CD14-positive monocyte (primary cell): ENCODE data around the gene YTHDC2. TPM values are rescaled to one million over a fixed set of nuclear protein-coding genes. Genes with fewer than 3 reads are reported as not detected.

Source experiments
- DNase-seq, 3 donors: peaks; one replicate each; pipeline ENCODE4 v3.0.0-alpha.2; 2011 to 2022
- H2AFZ ChIP-seq: 2 replicates; pipeline ENCODE4 v1.6.0; 2012; ENCODE audit warnings: mild to moderate bottlenecking, low read depth, low read length, inconsistent platforms; ENCODE audit not compliant: insufficient read depth, poor library complexity, severe bottlenecking
- H3K27ac ChIP-seq, 2 donors: 1 replicate in 1 of 2; 2 replicates in 1 of 2; pipeline ENCODE4 v1.5.1; 2012 to 2013; ENCODE audit warnings: low read length in 2 of 2, control low read depth in 1 of 2, inconsistent platforms in 1 of 2, low read depth in 1 of 2, mild to moderate bottlenecking in 1 of 2
- H3K27me3 ChIP-seq, 2 donors: one replicate each; pipeline versions ENCODE4 v1.6.0 to v1.6.1; 2011 to 2013; ENCODE audit warnings: low read length in 2 of 2; ENCODE audit not compliant: control insufficient read depth in 2 of 2, insufficient read depth in 2 of 2
- H3K36me3 ChIP-seq, 2 donors: replicated peaks in 1 of 2; 1 replicate in 1 of 2; 2 replicates in 1 of 2; pipeline versions ENCODE4 v1.5.1 to v1.6.1; 2012 to 2013; ENCODE audit warnings: low read length in 2 of 2, control low read depth in 1 of 2, inconsistent platforms in 1 of 2, mild to moderate bottlenecking in 1 of 2; ENCODE audit not compliant: insufficient read depth in 2 of 2, control insufficient read depth in 1 of 2
- H3K4me1 ChIP-seq, 2 donors: 1 replicate in 1 of 2; 2 replicates in 1 of 2; pipeline versions ENCODE4 v1.5.1 to v1.6.1; 2012 to 2013; ENCODE audit warnings: low read length in 2 of 2, control low read depth in 1 of 2, inconsistent platforms in 1 of 2, mild to moderate bottlenecking in 1 of 2, moderate library complexity in 1 of 2; ENCODE audit not compliant: insufficient read depth in 2 of 2, control insufficient read depth in 1 of 2
- H3K4me2 ChIP-seq: replicated peaks from 2 replicates; pipeline ENCODE3; 2012; ENCODE audit warnings: low read length, moderate library complexity, mild to moderate bottlenecking; ENCODE audit not compliant: poor library complexity, severe bottlenecking; ENCODE audit errors: extremely low read depth
- H3K4me3 ChIP-seq, 3 experiments: fragments of 200-600 bp in 1 of 3; sonication (generic) in 1 of 3; replicated peaks in 1 of 3; 1 replicate in 2 of 3; 2 replicates in 1 of 3; pipeline ENCODE4 v1.5.1; 2011 to 2013; ENCODE audit warnings: low read length in 3 of 3, mild to moderate bottlenecking in 3 of 3, control low read depth in 2 of 3, low read depth in 2 of 3, inconsistent platforms in 1 of 3, moderate library complexity in 1 of 3
- H3K79me2 ChIP-seq: 2 replicates; pipeline ENCODE4 v1.6.0; 2012; ENCODE audit warnings: mild to moderate bottlenecking, control low read depth, inconsistent platforms, low read length, moderate library complexity; ENCODE audit not compliant: insufficient read depth
- H3K9ac ChIP-seq: 2 replicates; pipeline ENCODE4 v1.6.0; 2017; ENCODE audit warnings: low read length, mild to moderate bottlenecking; ENCODE audit not compliant: insufficient read depth, poor library complexity, severe bottlenecking
- H3K9me3 ChIP-seq, 2 donors: replicated peaks in 1 of 2; 1 replicate in 1 of 2; 2 replicates in 1 of 2; pipeline versions ENCODE4 v1.5.1 to v1.6.1; 2012 to 2013; ENCODE audit warnings: low read length in 2 of 2, control low read depth in 1 of 2; ENCODE audit not compliant: control insufficient read depth in 1 of 2, insufficient read depth in 1 of 2
- H4K20me1 ChIP-seq: 2 replicates; pipeline ENCODE4 v1.6.0; 2012; ENCODE audit warnings: mild to moderate bottlenecking, low read length, control low read depth, moderate library complexity; ENCODE audit not compliant: insufficient read depth
- H3K27ac Mint-ChIP-seq, 7 donors: one replicate each; pipeline ENCODE4 v1.8.0; 2020; ENCODE audit warnings: mild to moderate bottlenecking in 7 of 7, mixed read lengths in 7 of 7, moderate library complexity in 6 of 7, inconsistent platforms in 2 of 7
- H3K27me3 Mint-ChIP-seq, 3 donors: one replicate each; pipeline ENCODE4 v1.8.0; 2021 to 2022; ENCODE audit warnings: low read depth in 3 of 3, mild to moderate bottlenecking in 3 of 3, mixed read lengths in 3 of 3, moderate library complexity in 3 of 3, inconsistent platforms in 1 of 3
- H3K36me3 Mint-ChIP-seq, 2 donors: one replicate each; pipeline ENCODE4 v1.8.0; 2020; ENCODE audit warnings: mixed read lengths in 2 of 2, inconsistent platforms in 1 of 2, mild to moderate bottlenecking in 1 of 2
- H3K4me1 Mint-ChIP-seq: one replicate; pipeline ENCODE4 v1.8.0; 2020; ENCODE audit warnings: mild to moderate bottlenecking, mixed read lengths
- H3K4me3 Mint-ChIP-seq, 2 donors: one replicate each; pipeline ENCODE4 v1.8.0; 2020; ENCODE audit warnings: mild to moderate bottlenecking in 2 of 2, mixed read lengths in 2 of 2, moderate library complexity in 1 of 2
- H3K9me3 Mint-ChIP-seq, 7 donors: one replicate each; pipeline ENCODE4 v1.8.0; 2020 to 2022; ENCODE audit warnings: mixed read lengths in 7 of 7, mild to moderate bottlenecking in 6 of 7, moderate library complexity in 6 of 7, inconsistent platforms in 2 of 7
- CTCF ChIP-seq: fragments of 200-600 bp; IDR thresholded peaks from one replicate; pipeline ENCODE4 v1.8.0; 2022; ENCODE audit warnings: antibody characterized with exemption, mild to moderate bottlenecking
- WGBS: methylation state at CpG from one replicate; pipeline ENCODE4 v1.1.5; 2013; ENCODE audit warnings: missing lambda C conversion rate; ENCODE audit not compliant: insufficient coverage; 5-methylcytosine and 5-hydroxymethylcytosine counted together
- intact Hi-C, 2 donors: fragments of 100-400 bp; cut with micrococcal nuclease; formaldehyde crosslinking; loops; one replicate each; pipeline versions ENCODE4 v1.15.0 to v1.15.1; 2023
- polyA plus RNA-seq, 3 donors: library from polyadenylated mRNA; depleted of rRNA in 1 of 3; unstranded in 2 of 3; stranded (reverse) in 1 of 3; fragments of 300-500 nt in 2 of 3; fragments of >200 nt in 1 of 3; fragmentation: Illumina TruSeq in 2 of 3; gene quantifications; 1 replicate in 2 of 3; 2 replicates in 1 of 3; pipeline ENCODE4 v1.2.3, GENCODE V29; 2012 to 2021

YTHDC2 gene
- polyA plus RNA-seq, 3 donors: 5.8 to 10.3 (median 10.3) TPM

- no peak overlapping the region for H3K27ac Mint-ChIP-seq
- no CpG with 5 or more reads among the region's 1 CpG for WGBS
- no peaks in the 10 kb centered on the region for H3K9me3 Mint-ChIP-seq
- Histone ChIP-seq H3K4me1 (no peaks in the 10 kb centered on the region), H4K20me1 (no peaks in the 10 kb centered on the region), H3K4me2 (no peak overlapping the region), H3K27me3 (no peaks in the 10 kb centered on the region), H3K79me2 (no peaks in the 10 kb centered on the region), H3K9ac (no peak overlapping the region), H3K36me3 (peaks cover 56 to 90% of the 10 kb centered on the region in 2 donors), H3K4me3 (no peak overlapping the region), H3K27ac (no peak overlapping the region), H3K9me3 (no peaks in the 10 kb centered on the region), H2AFZ (no peak overlapping the region)
- H3K4me1 Mint-ChIP-seq: no peaks in the 10 kb centered on the region
- no peak overlapping the region for H3K4me3 Mint-ChIP-seq
- no peak for DNase-seq
- no peaks in the 10 kb centered on the region for H3K27me3 Mint-ChIP-seq
- intact Hi-C loops: no loop called here
- TF ChIP-seq CTCF: no peak
- peaks cover 59 to 62% of the 10 kb centered on the region in 2 donors for H3K36me3 Mint-ChIP-seq
Observed at GRCh38 chr5:113552137-113552536, 38.6 kb downstream of the YTHDC2 start.

GRCh38 chr5:113552620-113553019 is 39.1 kb downstream of the YTHDC2 start:
- Mint-ChIP-seq H3K4me3 (no peak overlapping the region), H3K27me3 (no peaks in the 10 kb centered on the region), H3K36me3 (peaks cover 60 to 62% of the 10 kb centered on the region in 2 donors), H3K27ac (no peak overlapping the region), H3K9me3 (no peaks in the 10 kb centered on the region), H3K4me1 (no peaks in the 10 kb centered on the region)
- Histone ChIP-seq H3K9ac (no peak overlapping the region), H3K9me3 (no peaks in the 10 kb centered on the region), H3K4me3 (no peak overlapping the region), H3K36me3 (peaks cover 56 to 90% of the 10 kb centered on the region in 2 donors), H3K4me1 (no peaks in the 10 kb centered on the region), H3K79me2 (no peaks in the 10 kb centered on the region), H2AFZ (no peak overlapping the region), H3K27ac (no peak overlapping the region), H4K20me1 (no peaks in the 10 kb centered on the region), H3K4me2 (no peak overlapping the region), H3K27me3 (no peaks in the 10 kb centered on the region)
- DNase-seq: no peak
- TF ChIP-seq CTCF: no peak
- intact Hi-C loops: no loop called here
